Neuronal stem cell (in vitro differentiated cells): ENCODE data around the gene BNIP3.

Experiments
- DNase-seq: peaks from one replicate; pipeline ENCODE4 v3.0.0-alpha.2; 2013; ENCODE audit warnings: low spot score
- H2AFZ ChIP-seq: one replicate; pipeline ENCODE4 v1.6.1; 2013; ENCODE audit warnings: mild to moderate bottlenecking, low read length, inconsistent platforms
- H2AK5ac ChIP-seq: 2 replicates; pipeline ENCODE4 v1.6.1; 2013; ENCODE audit warnings: low read depth, mild to moderate bottlenecking, inconsistent platforms, low read length, moderate library complexity, mixed read lengths
- H2BK120ac ChIP-seq: 2 replicates; pipeline ENCODE4 v1.6.1; 2013; ENCODE audit warnings: low read depth, mild to moderate bottlenecking, inconsistent platforms, low read length, moderate library complexity, mixed read lengths
- H2BK12ac ChIP-seq: one replicate; pipeline ENCODE4 v1.6.1; 2013; ENCODE audit warnings: low read length, inconsistent platforms
- H2BK15ac ChIP-seq: 2 replicates; pipeline ENCODE4 v1.6.1; 2013; ENCODE audit warnings: mild to moderate bottlenecking, low read length, inconsistent platforms, mixed read lengths
- H2BK5ac ChIP-seq: one replicate; pipeline ENCODE4 v1.6.1; 2013; ENCODE audit warnings: inconsistent platforms, mild to moderate bottlenecking, low read length, moderate library complexity
- H3K14ac ChIP-seq: one replicate; pipeline ENCODE4 v1.6.1; 2013; ENCODE audit warnings: low read length, inconsistent platforms
- H3K18ac ChIP-seq: 2 replicates; pipeline ENCODE4 v1.6.1; 2013; ENCODE audit warnings: low read length, inconsistent platforms
- H3K23ac ChIP-seq: 2 replicates; pipeline ENCODE4 v1.6.1; 2013; ENCODE audit warnings: low read depth, mild to moderate bottlenecking, mixed read lengths, low read length, inconsistent platforms; ENCODE audit not compliant: poor library complexity
- H3K27ac ChIP-seq: replicated peaks from 3 replicates; pipeline ENCODE4 v1.5.1; 2013; ENCODE audit warnings: low read length, inconsistent platforms
- H3K27me3 ChIP-seq, 3 experiments: 2 replicates each; pipeline ENCODE4 v1.6.1; 2013; ENCODE audit warnings: low read length in 3 of 3, mild to moderate bottlenecking in 2 of 3, inconsistent platforms in 1 of 3, low read depth in 1 of 3, mixed read lengths in 1 of 3, moderate library complexity in 1 of 3; ENCODE audit not compliant: control insufficient read depth in 3 of 3, insufficient read depth in 3 of 3
- H3K36me3 ChIP-seq, 2 donors: replicated peaks in 1 of 2; 2 replicates each; pipeline ENCODE4 v1.6.1; 2013; ENCODE audit warnings: low read length in 2 of 2; ENCODE audit not compliant: control insufficient read depth in 2 of 2, insufficient read depth in 2 of 2
- H3K4ac ChIP-seq: 2 replicates; pipeline ENCODE4 v1.6.1; 2013; ENCODE audit warnings: inconsistent platforms, mild to moderate bottlenecking, low read length, moderate library complexity
- H3K4me1 ChIP-seq, 2 donors: 1 replicate in 1 of 2; 2 replicates in 1 of 2; pipeline ENCODE4 v1.6.1; 2013; ENCODE audit warnings: low read length in 2 of 2, low read depth in 1 of 2; ENCODE audit not compliant: control insufficient read depth in 2 of 2, insufficient read depth in 1 of 2
- H3K4me2 ChIP-seq: one replicate; pipeline ENCODE4 v1.6.1; 2013; ENCODE audit warnings: mild to moderate bottlenecking, low read length, inconsistent platforms; ENCODE audit not compliant: insufficient read depth, poor library complexity, severe bottlenecking
- H3K4me3 ChIP-seq, 2 donors: 2 replicates each; pipeline ENCODE4 v1.5.1; 2013; ENCODE audit warnings: low read length in 2 of 2, mild to moderate bottlenecking in 2 of 2, inconsistent platforms in 1 of 2, moderate library complexity in 1 of 2
- H3K79me1 ChIP-seq: one replicate; pipeline ENCODE4 v1.6.1; 2013; ENCODE audit warnings: low read depth, mild to moderate bottlenecking, inconsistent platforms, low read length, moderate library complexity
- H3K9ac ChIP-seq: one replicate; pipeline ENCODE4 v1.6.1; 2013; ENCODE audit warnings: mild to moderate bottlenecking, low read depth, low read length, inconsistent platforms; ENCODE audit not compliant: poor library complexity
- H3K9me3 ChIP-seq, 2 donors: replicated peaks in 1 of 2; 2 replicates each; pipeline versions ENCODE3 to v1.6.1; 2013; ENCODE audit warnings: low read length in 2 of 2, mild to moderate bottlenecking in 2 of 2, inconsistent platforms in 1 of 2, low read depth in 1 of 2, mixed read lengths in 1 of 2, moderate library complexity in 1 of 2; ENCODE audit not compliant: control insufficient read depth in 2 of 2, insufficient read depth in 1 of 2
- H4K8ac ChIP-seq: one replicate; pipeline ENCODE4 v1.6.1; 2013; ENCODE audit warnings: low read depth, mild to moderate bottlenecking, inconsistent platforms, low read length, moderate library complexity
- H4K91ac ChIP-seq: one replicate; pipeline ENCODE4 v1.6.1; 2013; ENCODE audit warnings: low read length, low read depth, mild to moderate bottlenecking, inconsistent platforms; ENCODE audit not compliant: poor library complexity
- WGBS, 2 donors: extraction: QIAGEN DNeasy Blood & Tissue Kit; methylation state at CpG; one replicate each; pipeline ENCODE4 v1.1.7; 2013; ENCODE audit warnings: missing lambda C conversion rate in 2 of 2, mixed read lengths in 1 of 2; ENCODE audit not compliant: insufficient read length in 2 of 2, insufficient replicate concordance in 1 of 2; ENCODE audit errors: extremely low coverage in 2 of 2; 5-methylcytosine and 5-hydroxymethylcytosine counted together

The BNIP3 gene

DNA sequence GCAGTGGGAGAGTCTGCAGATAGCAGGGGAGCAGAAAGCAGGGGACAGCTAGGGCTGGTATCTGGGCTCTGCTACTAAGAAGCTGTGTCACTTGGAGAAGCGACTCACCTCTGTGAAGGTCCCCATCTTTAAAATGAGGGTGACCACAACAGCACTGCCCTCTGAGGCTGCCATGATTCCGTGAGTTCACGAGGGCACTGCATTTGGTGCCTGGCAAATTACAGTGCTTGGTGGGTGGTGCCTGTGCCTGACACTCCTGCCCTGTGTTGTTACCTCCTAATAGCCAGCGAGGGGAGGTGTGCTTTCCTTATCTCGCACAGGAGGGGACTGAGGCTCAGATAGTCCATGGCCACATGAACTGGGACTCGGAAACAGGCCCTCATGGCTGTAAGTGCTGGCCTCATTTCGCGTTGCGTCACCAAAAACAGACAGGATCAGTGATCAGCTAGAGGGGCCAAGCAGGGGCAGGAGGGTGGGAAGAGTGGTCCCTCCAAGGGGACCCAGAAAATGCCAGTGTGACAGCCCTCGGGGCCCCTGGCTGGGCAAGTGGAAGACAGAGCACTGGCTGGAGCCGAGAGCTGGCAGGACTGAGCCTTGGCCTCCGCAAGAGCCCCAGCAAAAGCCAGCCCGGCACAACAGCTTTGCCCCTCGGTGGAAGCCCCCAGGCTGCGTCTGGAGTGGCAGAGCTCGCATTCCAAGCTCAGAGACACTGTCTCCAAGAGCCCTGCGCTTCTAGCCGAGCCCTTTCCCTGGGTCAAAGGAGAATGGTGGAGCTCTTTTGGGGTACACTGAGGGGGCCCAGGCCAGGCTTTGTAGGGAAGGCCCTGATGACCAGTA lies 17.3 kb upstream of the BNIP3 start:
- H3K36me3 ChIP-seq, result no peaks in the 10 kb centered on the region
- peak overlapping the region; percentile 8 for H2BK5ac ChIP-seq
- no peak overlapping the region for H3K27ac ChIP-seq
- DNase-seq, result no peak
- no peak overlapping the region for H3K9ac ChIP-seq
- H2BK120ac ChIP-seq, result no peak overlapping the region
- H3K18ac ChIP-seq, result peak overlapping the region; percentile 35
- no peaks in the 10 kb centered on the region for H3K9me3 ChIP-seq
- no peak overlapping the region for H4K8ac ChIP-seq
- H3K23ac ChIP-seq, result peak overlapping the region; percentile 29
- peak overlapping the region; percentile 68 for H4K91ac ChIP-seq
- H3K4me2 ChIP-seq, result no peak overlapping the region
- H3K4me1 ChIP-seq, result peaks cover 7 to 10% of the 10 kb centered on the region in 2 donors
- H3K4ac ChIP-seq, result no peak overlapping the region
- WGBS, 2 donors, result no CpG with 5 or more reads among the region's 18 CpGs
- peaks cover 0 to 6% (median 4%) of the 10 kb centered on the region in 3 experiments for H3K27me3 ChIP-seq
- peaks cover 2% of the 10 kb centered on the region for H3K79me1 ChIP-seq
- peak overlapping the region; percentile 59 for H2BK15ac ChIP-seq
- H2AFZ ChIP-seq, result no peak overlapping the region
- H3K4me3 ChIP-seq, result no peak overlapping the region
- H3K14ac ChIP-seq, result peak overlapping the region; percentile 72
- H2AK5ac ChIP-seq, result peak overlapping the region; percentile 48
- H2BK12ac ChIP-seq, result peak overlapping the region; percentile 4

GRCh38 chr10:131998050-131998844 lies 16.5 kb upstream of the BNIP3 start:
- Histone ChIP-seq H3K4me2 (no peak overlapping the region), H2AK5ac (no peak overlapping the region), H4K91ac (no peak overlapping the region), H2BK15ac (no peak overlapping the region), H3K27me3 (peaks cover 0 to 4% (median 2%) of the 10 kb centered on the region in 3 experiments), H3K23ac (peak overlapping the region; percentile 29), H2AFZ (peak overlapping the region; percentile 81), H3K36me3 (no peaks in the 10 kb centered on the region), H3K79me1 (peaks cover 2% of the 10 kb centered on the region), H3K4me1 (peaks cover 7 to 10% of the 10 kb centered on the region in 2 donors), H3K9me3 (no peaks in the 10 kb centered on the region), H2BK12ac (no peak overlapping the region), H3K9ac (no peak overlapping the region), H3K18ac (no peak overlapping the region), H3K27ac (no peak overlapping the region), H2BK120ac (no peak overlapping the region), H4K8ac (no peak overlapping the region), H2BK5ac (no peak overlapping the region), H3K14ac (no peak overlapping the region), H3K4me3 (peak overlapping the region in 1 of 2 donors; percentile 16), H3K4ac (no peak overlapping the region)
- no CpG with 5 or more reads among the region's 15 CpGs for WGBS, 2 donors
- no peak for DNase-seq

GRCh38 chr10:131997366-131998049 lies 15.8 kb upstream of the BNIP3 start:
- H4K8ac ChIP-seq, result no peak overlapping the region
- H2BK12ac ChIP-seq, result no peak overlapping the region
- H3K4me1 ChIP-seq, result peaks cover 7 to 10% of the 10 kb centered on the region in 2 donors
- H2BK120ac ChIP-seq, result no peak overlapping the region
- H3K9me3 ChIP-seq, result no peaks in the 10 kb centered on the region
- no peak overlapping the region for H4K91ac ChIP-seq
- H2BK5ac ChIP-seq, result no peak overlapping the region
- peak overlapping the region; percentile 81 for H2AFZ ChIP-seq
- no peak for DNase-seq
- peaks cover 2% of the 10 kb centered on the region for H3K79me1 ChIP-seq
- H3K27me3 ChIP-seq, result peaks cover 0 to 5% (median 4%) of the 10 kb centered on the region in 3 experiments
- H3K4me3 ChIP-seq, result peak overlapping the region in 1 of 2 donors; percentile 16
- no peak overlapping the region for H3K14ac ChIP-seq
- H3K18ac ChIP-seq, result no peak overlapping the region
- H3K4me2 ChIP-seq, result no peak overlapping the region
- H3K9ac ChIP-seq, result no peak overlapping the region
- H2AK5ac ChIP-seq, result no peak overlapping the region
- H3K23ac ChIP-seq, result no peak overlapping the region
- H2BK15ac ChIP-seq, result no peak overlapping the region
- no CpG with 5 or more reads among the region's 13 CpGs for whole genome bisulfite sequencing, 2 donors
- H3K36me3 ChIP-seq, result no peaks in the 10 kb centered on the region
- H3K27ac ChIP-seq, result no peak overlapping the region
- no peak overlapping the region for H3K4ac ChIP-seq
